ENCODE data around the gene CADM3. TPM values are rescaled to one million over a fixed set of nuclear protein-coding genes. Genes with fewer than 3 reads are reported as not detected.

Gene CADM3
- polyA plus RNA-seq (2011; rRNA removed) (0.13 and 0.16 TPM in 2 replicates), polyA plus RNA-seq (2017; fragmentation: RNase III; extraction: RNeasy Plus Mini Kit Qiagen cat#74134 plus additional on column Dnase treatment) (0.05 to 0.10 TPM (median 0.10 TPM) in 3 replicates), polyA minus RNA-seq (2011; rRNA and poly(A)+ RNA removed) (0.05 TPM in 1 of 2 replicates, not detected in the other)
- polyA plus RNA-seq (2012; cell fraction: cytosol; rRNA removed) = 0.08 TPM in 2 replicates
- 0.06 and 0.08 TPM in 2 replicates for polyA plus RNA-seq (2012; cell fraction: nucleus; rRNA removed)

GRCh38 chr1:159171254-159171687, at the start of gene CADM3:
Gene CADM3, plus strand, starts transcription at chr1:159171615. Its CDS starts 151 bp downstream, at chr1:159171766.
- H3K9me3 ChIP-seq = no peaks in the 10 kb centered on the region
- POLR2A ChIA-PET = no interaction called here
- CTCF ChIA-PET = interaction anchor here (1.6 kb wide), 1 partner anchor 23 kb away, joined by 3 read pairs; no protein-coding TSS in a partner anchor
- no peak for FAIRE-seq
- TF ChIP-seq ELK1 (IDR thresholded peaks at IDR 0.05; ENCODE audit: low read depth, low read length) = no peak
- TF ChIP-seq NFE2L2 (conservative IDR thresholded peaks at IDR 0.05; ENCODE audit: low read length) = no peak
- no peak for TF ChIP-seq POLR2A (IDR thresholded peaks at IDR 0.05; ENCODE audit: low read length)
- no peak for TF ChIP-seq PBX3 (IDR thresholded peaks at IDR 0.05)
- TF ChIP-seq CBX2 (IDR thresholded peaks at IDR 0.05; ENCODE audit: borderline replicate concordance, low read depth) = no peak
- no peak for TF ChIP-seq ZSCAN20 (CRISPR knock-in tag; IDR thresholded peaks at IDR 0.05)
- TF ChIP-seq HDAC2 (IDR thresholded peaks at IDR 0.05) = no peak
- no peak for TF ChIP-seq RFX5 (IDR thresholded peaks at IDR 0.05)
- TF ChIP-seq HEYL (CRISPR knock-in tag; IDR thresholded peaks at IDR 0.05) = no peak
- TF ChIP-seq SMC3 (IDR thresholded peaks at IDR 0.05) = no peak
- no peak for TF ChIP-seq RARB (CRISPR knock-in tag; IDR thresholded peaks at IDR 0.05)
- H3K4me1 ChIP-seq = peaks cover 13% of the 10 kb centered on the region; the same call in 2 of the 3 replicates
- H3K27ac ChIP-seq = peak within 1 kb of the TSS in 1 of 2 experiments; percentile 39; a peak in 2 of 6 replicates
- H3K4me3 ChIP-seq = peak within 1 kb of the TSS; percentile 48
- peak within 1 kb of the TSS; percentile 99 for H3K4me2 ChIP-seq
- WGBS (ENCODE audit: missing lambda C conversion rate) = 13% methylated on average over 6 of the region's 29 CpGs
- ATAC-seq = peak in 1 of 2 experiments; percentile 39; a peak in 3 of 6 replicates
- no peak for DNase-seq (ENCODE audit: low read depth in 1 of 2, low spot score in 1 of 2)

GRCh38 chr1:159122005-159122621, 49.3 kb upstream of the CADM3 start:
- FAIRE-seq (no peak), DNase-seq (ENCODE audit: low read depth in 1 of 2, low spot score in 1 of 2) (no peak), ATAC-seq (no peak)
- Histone ChIP-seq H3K27ac (no peak overlapping the region), H3K9me3 (no peaks in the 10 kb centered on the region), H3K4me3 (no peak overlapping the region), H3K4me1 (no peaks in the 10 kb centered on the region), H3K4me2 (no peak overlapping the region)
- ChIA-PET POLR2A (no interaction called here), CTCF (interaction anchor here (1.9 to 4.7 kb wide), 2 partner anchors 10 to 92 kb away, joined by 6 to 27 read pairs; no protein-coding TSS in a partner anchor)
- 0% methylated on average over 2 of the region's 2 CpGs for WGBS (ENCODE audit: missing lambda C conversion rate)
- TF ChIP-seq ZSCAN20 (CRISPR knock-in tag; IDR thresholded peaks at IDR 0.05) = no peak
- no peak for TF ChIP-seq SMC3 (IDR thresholded peaks at IDR 0.05)
- TF ChIP-seq TFCP2L1 (CRISPR knock-in tag; IDR thresholded peaks at IDR 0.05) = no peak
- TF ChIP-seq HMGXB4 (CRISPR knock-in tag; IDR thresholded peaks at IDR 0.05; ENCODE audit: borderline replicate concordance) = no peak
- TF ChIP-seq FOXS1 (CRISPR knock-in tag; IDR thresholded peaks at IDR 0.05) = no peak
- no peak for TF ChIP-seq POLR2AphosphoS2 (conservative IDR thresholded peaks at IDR 0.05; ENCODE audit: low read length)
- TF ChIP-seq NFE2L2 (conservative IDR thresholded peaks at IDR 0.05; ENCODE audit: low read length) = no peak
- no peak for TF ChIP-seq HEYL (CRISPR knock-in tag; IDR thresholded peaks at IDR 0.05)
- no peak for TF ChIP-seq CBX8 (IDR thresholded peaks at IDR 0.05)
- no peak for TF ChIP-seq FOSL2 (IDR thresholded peaks at IDR 0.05)
- TF ChIP-seq FOSL2 (CRISPR knock-in tag; IDR thresholded peaks at IDR 0.05) = no peak
- TF ChIP-seq MYC (IDR thresholded peaks at IDR 0.05; ENCODE audit: borderline replicate concordance, low read length) = no peak

- no peaks in the 10 kb centered on the region for H3K9me3 ChIP-seq
- H3K4me2 ChIP-seq = no peak overlapping the region
- TF ChIP-seq EHF (CRISPR knock-in tag; IDR thresholded peaks at IDR 0.05) (no peak), NR3C1 (IDR thresholded peaks at IDR 0.05) (no peak), HOXB5 (CRISPR knock-in tag; IDR thresholded peaks at IDR 0.05) (no peak), RFX5 (IDR thresholded peaks at IDR 0.05) (no peak)
- no peaks in the 10 kb centered on the region for H3K4me1 ChIP-seq
- H3K27ac ChIP-seq = no peak overlapping the region
- 32% methylated on average over 5 of the region's 5 CpGs for WGBS (ENCODE audit: missing lambda C conversion rate)
- DNase-seq (ENCODE audit: low read depth in 1 of 2, low spot score in 1 of 2) (no peak), FAIRE-seq (no peak), ATAC-seq (no peak)
- no peak overlapping the region for H3K4me3 ChIP-seq
- POLR2A ChIA-PET = no interaction called here
- CTCF ChIA-PET = interaction anchor here (4.7 kb wide), 1 partner anchor 9 kb away, joined by 27 read pairs; no protein-coding TSS in a partner anchor
Measured at GRCh38 chr1:159123587-159123986, 47.8 kb upstream of the CADM3 start.

Data from A549 (cell line).